Subcutaneous adipose tissue (tissue), 4 donors: ENCODE measurements around the gene LEUTX. TPM values are rescaled to one million over a fixed set of nuclear protein-coding genes. Genes with fewer than 3 reads are reported as not detected.

ENCODE experiments used
- CTCF ChIP-seq: fragments of 450-650 bp; IDR thresholded peaks from one replicate; pipeline ENCODE4 v1.5.1; 2016; ENCODE audit warnings: low read depth, mild to moderate bottlenecking, control low read depth, antibody characterized with exemption, moderate library complexity
- total RNA-seq, 4 donors: library from RNA; depleted of rRNA; stranded (reverse); fragments of >200 nt; gene quantifications; one replicate each; pipeline ENCODE4 v1.1.0, GENCODE V29; 2016

The LEUTX gene
- total RNA-seq, 4 donors from 2014 or later = not detected

DNA sequence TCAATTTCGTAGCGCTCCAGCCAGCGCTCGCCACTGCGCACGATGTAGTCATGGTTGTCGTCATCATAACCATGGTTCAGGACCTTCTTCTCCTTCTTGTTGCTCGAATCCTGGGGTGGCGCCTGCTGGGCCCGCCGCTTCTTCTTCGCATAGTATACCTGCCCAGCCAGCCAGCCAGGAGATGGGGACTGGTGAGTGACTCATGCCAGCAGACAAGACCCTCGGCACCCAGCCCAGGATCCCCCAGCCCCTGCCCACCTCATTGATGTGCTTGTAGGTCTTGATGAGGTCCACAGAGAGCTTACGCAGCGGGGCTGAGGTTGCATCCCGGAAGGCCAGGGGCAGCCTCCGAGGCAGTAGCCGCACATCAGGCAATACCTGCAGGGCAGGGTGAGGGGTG is 51.8 kb downstream of the LEUTX start:
- no peak for TF ChIP-seq CTCF

DNA sequence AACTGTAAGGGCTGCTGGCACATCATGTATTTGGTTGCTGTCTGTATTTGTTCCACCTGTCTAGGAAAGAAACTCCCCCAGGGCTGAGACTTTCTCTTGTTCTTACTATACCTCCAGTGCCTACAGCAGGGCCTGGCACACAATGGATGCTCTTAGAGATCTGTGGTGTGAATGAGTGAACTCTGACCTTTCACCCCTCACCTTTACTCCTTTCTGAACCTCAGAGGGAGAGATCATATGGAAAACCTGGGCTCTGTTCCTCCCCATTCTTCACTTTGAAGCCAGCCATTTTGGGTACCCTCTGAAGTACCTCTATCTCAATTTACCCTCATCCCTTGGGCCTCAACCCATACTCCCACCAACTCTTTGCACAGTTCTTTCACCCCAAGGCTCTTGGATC is 52.2 kb downstream of the LEUTX start:
- TF ChIP-seq CTCF = no peak

- TF ChIP-seq CTCF = no peak
Measured at GRCh38 chr19:39831679-39832078, 53.0 kb downstream of the LEUTX start.

GRCh38 chr19:39832341-39833083 is 53.9 kb downstream of the LEUTX start:
- TF ChIP-seq CTCF = no peak

DNA sequence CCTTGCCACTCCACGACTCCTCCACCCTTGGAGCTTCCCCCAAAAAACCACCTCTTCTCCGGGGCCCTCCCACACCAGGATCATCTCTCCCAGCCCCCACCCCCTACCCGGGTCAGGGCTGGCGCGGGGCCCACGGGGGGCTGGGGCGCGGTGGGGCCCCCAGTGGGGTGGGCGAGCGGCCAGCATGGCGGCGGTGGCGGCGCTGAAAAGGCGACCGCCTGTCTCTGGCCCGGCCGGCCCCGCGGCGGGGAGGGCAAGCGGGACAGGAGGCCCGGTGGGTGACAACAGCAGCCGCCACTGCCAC is 54.5 kb downstream of the LEUTX start:
- TF ChIP-seq CTCF = no peak

DNA sequence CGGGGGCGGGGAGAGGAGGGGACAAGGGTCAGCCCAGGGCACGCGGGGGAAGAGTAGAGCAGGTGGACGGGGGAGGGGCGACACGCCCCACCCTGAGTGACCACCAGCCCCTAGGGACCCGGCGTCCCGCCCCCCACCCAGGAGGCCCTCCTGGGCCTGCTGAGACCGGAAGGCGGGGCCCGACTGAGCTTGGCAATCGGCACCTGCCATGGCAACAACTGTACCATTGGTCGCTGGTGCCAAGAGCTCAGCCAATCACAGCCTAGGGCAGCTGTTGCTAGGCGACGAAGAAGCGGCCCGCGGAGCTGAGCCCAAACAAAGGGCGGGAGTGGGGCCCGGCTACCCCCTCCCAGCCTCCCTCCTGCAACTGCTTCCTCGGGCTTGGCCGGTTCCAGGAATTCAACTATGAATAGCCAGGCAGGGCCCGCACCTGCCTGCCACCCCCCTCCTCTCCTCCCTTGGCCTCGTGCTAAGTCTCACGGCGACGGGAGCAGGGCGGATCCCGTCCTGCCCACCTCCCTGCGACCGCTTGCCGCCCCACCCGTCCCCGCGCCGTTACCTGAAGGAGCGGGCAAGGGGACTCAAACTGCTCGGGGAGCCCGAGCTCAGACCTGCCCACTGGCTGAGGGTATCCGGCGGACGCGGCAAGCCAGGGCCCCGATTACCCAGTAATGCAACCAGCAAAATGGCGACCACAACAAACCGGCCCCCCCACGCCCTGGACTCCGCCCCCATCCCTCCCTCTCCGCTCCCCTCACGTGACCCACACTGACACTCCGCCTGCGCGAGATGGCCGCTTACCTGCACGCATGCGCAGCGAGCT is 55.0 kb downstream of the LEUTX start, which contains the start of gene DYRK1B:
DYRK1B (minus strand) TSS at position 699 of the 823 bp plus-strand sequence. CDS start 2,295 bp downstream, outside the sequence.
- TF ChIP-seq CTCF = no peak

- TF ChIP-seq CTCF = no peak
Measured at GRCh38 chr19:39834287-39834841, 55.7 kb downstream of the LEUTX start.
